Measurements from ENCODE around the gene PSME2. TPM values are rescaled to one million over a fixed set of nuclear protein-coding genes. Genes with fewer than 3 reads are reported as not detected.

The PSME2 gene
- total RNA-seq, 1 experiment from 2014 or later = 162 TPM

Other genes starting within 250 kb of the PSME2 start
- 43.5 to 48.5 TPM (median 45.9 TPM) in 5 replicates for gene DHRS4, start 192.8 kb downstream of the PSME2 start, total RNA-seq (2022; extraction: Qiagen RNA extraction; ENCODE audit: low read depth)
- gene DHRS4L2, start 157.7 kb downstream of the PSME2 start, total RNA-seq (2022; extraction: Qiagen RNA extraction; ENCODE audit: low read depth) = 21.5 to 34.0 TPM (median 29.9 TPM) in 5 replicates
- gene CARMIL3, start 94.6 kb downstream of the PSME2 start, total RNA-seq (2022; extraction: Qiagen RNA extraction; ENCODE audit: low read depth) = 0.33 to 0.75 TPM (median 0.61 TPM) in 5 replicates
- 0.06 to 0.16 TPM (median 0.15 TPM) in 3 of 5 replicates, not detected in the others for gene CPNE6, start 75.0 kb downstream of the PSME2 start, total RNA-seq (2022; extraction: Qiagen RNA extraction; ENCODE audit: low read depth)
- 18.0 to 23.5 TPM (median 19.5 TPM) in 5 replicates for gene PCK2, start 52.3 kb downstream of the PSME2 start, total RNA-seq (2022; extraction: Qiagen RNA extraction; ENCODE audit: low read depth)
- gene DCAF11, start 31.8 kb downstream of the PSME2 start, total RNA-seq (2022; extraction: Qiagen RNA extraction; ENCODE audit: low read depth) = 19.4 to 22.8 TPM (median 20.8 TPM) in 5 replicates
- 0.75 to 1.1 TPM (median 1.0 TPM) in 5 replicates for gene NRL, start 31.7 kb downstream of the PSME2 start, total RNA-seq (2022; extraction: Qiagen RNA extraction; ENCODE audit: low read depth)
- gene FITM1, start 16.0 kb downstream of the PSME2 start, total RNA-seq (2022; extraction: Qiagen RNA extraction; ENCODE audit: low read depth) = 0.17 TPM in 2 of 5 replicates, not detected in the others
- 157 to 192 TPM (median 167 TPM) in 5 replicates for gene PSME1, start 10.4 kb downstream of the PSME2 start, total RNA-seq (2022; extraction: Qiagen RNA extraction; ENCODE audit: low read depth)
- 47.8 to 65.7 TPM (median 59.1 TPM) in 5 replicates for gene EMC9, start 5.0 kb downstream of the PSME2 start, total RNA-seq (2022; extraction: Qiagen RNA extraction; ENCODE audit: low read depth)
- gene RNF31, start 888 bp upstream of the PSME2 start, total RNA-seq (2022; extraction: Qiagen RNA extraction; ENCODE audit: low read depth) = 20.9 to 32.8 TPM (median 29.5 TPM) in 5 replicates
- gene IRF9, start 14.7 kb upstream of the PSME2 start, total RNA-seq (2022; extraction: Qiagen RNA extraction; ENCODE audit: low read depth) = 15.3 to 20.5 TPM (median 18.1 TPM) in 5 replicates
- gene REC8, start 25.5 kb upstream of the PSME2 start, total RNA-seq (2022; extraction: Qiagen RNA extraction; ENCODE audit: low read depth) = 3.5 to 5.5 TPM (median 5.2 TPM) in 5 replicates
- gene IPO4, start 42.2 kb upstream of the PSME2 start, total RNA-seq (2022; extraction: Qiagen RNA extraction; ENCODE audit: low read depth) = 71.7 to 83.4 TPM (median 76.3 TPM) in 5 replicates
- gene TM9SF1, start 48.8 kb upstream of the PSME2 start, total RNA-seq (2022; extraction: Qiagen RNA extraction; ENCODE audit: low read depth) = 63.4 to 67.1 TPM (median 65.5 TPM) in 5 replicates
- not detected in 5 replicates for gene TSSK4, start 59.1 kb upstream of the PSME2 start, total RNA-seq (2022; extraction: Qiagen RNA extraction; ENCODE audit: low read depth)
- gene CHMP4A, start 66.9 kb upstream of the PSME2 start, total RNA-seq (2022; extraction: Qiagen RNA extraction; ENCODE audit: low read depth) = 76.1 to 96.4 TPM (median 81.8 TPM) in 5 replicates
- gene MDP1, start 69.5 kb upstream of the PSME2 start, total RNA-seq (2022; extraction: Qiagen RNA extraction; ENCODE audit: low read depth) = 28.4 to 32.8 TPM (median 30.6 TPM) in 5 replicates
- 438 to 493 TPM (median 454 TPM) in 5 replicates for gene NEDD8, start 85.8 kb upstream of the PSME2 start, total RNA-seq (2022; extraction: Qiagen RNA extraction; ENCODE audit: low read depth)
- gene GMPR2, start 86.3 kb upstream of the PSME2 start, total RNA-seq (2022; extraction: Qiagen RNA extraction; ENCODE audit: low read depth) = 55.3 to 62.7 TPM (median 61.5 TPM) in 5 replicates
- 31.8 to 38.3 TPM (median 37.1 TPM) in 5 replicates for gene TINF2, start 96.0 kb upstream of the PSME2 start, total RNA-seq (2022; extraction: Qiagen RNA extraction; ENCODE audit: low read depth)
- 0.81 to 1.5 TPM (median 1.2 TPM) in 5 replicates for gene TGM1, start 116.6 kb upstream of the PSME2 start, total RNA-seq (2022; extraction: Qiagen RNA extraction; ENCODE audit: low read depth)
- gene RABGGTA, start 125.0 kb upstream of the PSME2 start, total RNA-seq (2022; extraction: Qiagen RNA extraction; ENCODE audit: low read depth) = 16.1 to 17.8 TPM (median 17.2 TPM) in 5 replicates
- 8.1 to 13.1 TPM (median 10.3 TPM) in 5 replicates for gene DHRS1, start 153.2 kb upstream of the PSME2 start, total RNA-seq (2022; extraction: Qiagen RNA extraction; ENCODE audit: low read depth)
- gene NOP9, start 153.2 kb upstream of the PSME2 start, total RNA-seq (2022; extraction: Qiagen RNA extraction; ENCODE audit: low read depth) = 14.8 to 17.6 TPM (median 16.2 TPM) in 5 replicates
- gene CIDEB, start 161.4 kb upstream of the PSME2 start, total RNA-seq (2022; extraction: Qiagen RNA extraction; ENCODE audit: low read depth) = 0.17 to 0.72 TPM (median 0.19 TPM) in 5 replicates
- gene LTB4R2, start 163.5 kb upstream of the PSME2 start, total RNA-seq (2022; extraction: Qiagen RNA extraction; ENCODE audit: low read depth) = 2.8 to 5.1 TPM (median 4.4 TPM) in 5 replicates
- gene LTB4R, start 164.9 kb upstream of the PSME2 start, total RNA-seq (2022; extraction: Qiagen RNA extraction; ENCODE audit: low read depth) = 3.9 to 6.3 TPM (median 5.2 TPM) in 5 replicates
- not detected in 5 replicates for gene ADCY4, start 188.5 kb upstream of the PSME2 start, total RNA-seq (2022; extraction: Qiagen RNA extraction; ENCODE audit: low read depth)
- gene RIPK3, start 193.4 kb upstream of the PSME2 start, total RNA-seq (2022; extraction: Qiagen RNA extraction; ENCODE audit: low read depth) = not detected in 5 replicates
- 0.06 to 0.47 TPM (median 0.31 TPM) in 3 of 5 replicates, not detected in the others for gene NFATC4, start 221.6 kb upstream of the PSME2 start, total RNA-seq (2022; extraction: Qiagen RNA extraction; ENCODE audit: low read depth)

Measured in A549 treated with GW870086 at 1 μM for 4 hours (cell line).